K562 (cell line): ENCODE data around the gene RPS6KA2. TPM values are rescaled to one million over a fixed set of nuclear protein-coding genes. Genes with fewer than 3 reads are reported as not detected.
A peak's percentile ranks its signal among the peaks of the same experiment; 100 is the strongest.

ENCODE experiments used
- ADNP ChIP-seq: fragments of 200-800 bp; sonication (Bioruptor generic); IDR thresholded peaks from 2 replicates; pipeline ENCODE4 v1.6.1; 2016; ENCODE audit warnings: missing genetic modification characterization, missing compliant biosample characterization
- DPF2 ChIP-seq: fragments of 450-650 bp; IDR thresholded peaks from 2 replicates; pipeline ENCODE4 v1.6.1; 2016
- GABPB1 ChIP-seq: sonication (generic); formaldehyde crosslinking; IDR thresholded peaks from 2 replicates; pipeline ENCODE4 v1.8.0; 2022; ENCODE audit warnings: mild to moderate bottlenecking, missing genetic modification reagents
- IRF2 ChIP-seq: sonication (generic); formaldehyde crosslinking; IDR thresholded peaks from 2 replicates; pipeline ENCODE4 v1.8.1; 2022; ENCODE audit warnings: mild to moderate bottlenecking, missing genetic modification reagents
- NEUROD1 ChIP-seq: fragments of 150-350 bp; IDR thresholded peaks from 2 replicates; pipeline ENCODE4 v1.6.1; 2014; ENCODE audit warnings: borderline replicate concordance, low read length, low read depth; ENCODE audit not compliant: partially characterized antibody
- NR3C1 ChIP-seq: sonication (generic); formaldehyde crosslinking; IDR thresholded peaks from 2 replicates; pipeline ENCODE4 v1.8.1; 2022; ENCODE audit warnings: missing genetic modification reagents
- POLR2H ChIP-seq: IDR thresholded peaks from 2 replicates; pipeline ENCODE4 v1.6.1; 2016; ENCODE audit warnings: missing genetic modification characterization, low read depth, mild to moderate bottlenecking, control low read depth, missing compliant biosample characterization, moderate library complexity
- RBFOX2 ChIP-seq: fragments of 200-400 bp; formaldehyde crosslinking; IDR thresholded peaks from 2 replicates; pipeline ENCODE4 v1.6.1; 2017; ENCODE audit warnings: low read depth, mild to moderate bottlenecking, low read length, moderate library complexity
- RNF2 ChIP-seq: sonication (generic); IDR thresholded peaks from 2 replicates; pipeline ENCODE4 v1.6.1; 2016
- polyA plus RNA-seq, 8 experiments: library from polyadenylated mRNA; depleted of rRNA in 4 of 8; stranded (reverse) in 5 of 8; unstranded in 3 of 8; fragments of >200 nt; fragmentation: Nextera tagmentation in 2 of 8; fragmentation: Illumina TruSeq in 1 of 8; extraction: Ambion mirVana in 2 of 8; extraction: Trizol in 1 of 8; gene quantifications; 2 replicates each; pipeline versions ENCODE4 v1.2.1 to v1.2.3, GENCODE V29; 2011 to 2014; ENCODE audit warnings: inconsistent platforms in 1 of 8, missing spikeins in 1 of 8
- total RNA-seq, 7 experiments: library from RNA; depleted of rRNA in 6 of 7; stranded (reverse); fragments of >200 nt in 6 of 7; fragmentation: Illumina TruSeq in 2 of 7; extraction: Trizol in 2 of 7; gene quantifications; 2 replicates each; pipeline versions ENCODE4 v1.2.1 to v1.2.3, GENCODE V29; 2011 to 2021; ENCODE audit warnings: low replicate concordance in 1 of 7
- TF ChIP-seq, protein P1 (sequence below): sonication (generic); formaldehyde crosslinking; IDR thresholded peaks from 2 replicates; pipeline ENCODE4 v1.8.0; 2022; ENCODE audit warnings: missing genetic modification reagents, mild to moderate bottlenecking, borderline replicate concordance
- TF ChIP-seq, protein P2 (sequence below), 2 experiments: fragments of 450-650 bp in 1 of 2; sonication (generic) in 1 of 2; formaldehyde crosslinking in 1 of 2; IDR thresholded peaks in 1 of 2; conservative IDR thresholded peaks in 1 of 2; 2 replicates each; pipeline versions ENCODE4 v1.6.1 to v1.8.1; 2016 to 2023; ENCODE audit warnings: mild to moderate bottlenecking in 2 of 2, moderate library complexity in 2 of 2, inconsistent platforms in 1 of 2, missing genetic modification reagents in 1 of 2
- TF ChIP-seq, protein P3 (sequence below): fragments of 250-450 bp; sonication (Bioruptor Pico); IDR thresholded peaks from 2 replicates; pipeline ENCODE4 v1.5.0; 2021; ENCODE audit warnings: mild to moderate bottlenecking, borderline replicate concordance
- TF ChIP-seq, protein P4 (sequence below): fragments of 450-650 bp; formaldehyde crosslinking; IDR thresholded peaks from 2 replicates; pipeline ENCODE4 v1.4.0; 2020; ENCODE audit warnings: mild to moderate bottlenecking
- TF ChIP-seq, protein P5 (sequence below), 2 experiments: fragments of 450-650 bp; IDR thresholded peaks; 2 replicates each; pipeline ENCODE4 v1.6.1; 2016
- TF ChIP-seq, protein P6 (sequence below): IDR thresholded peaks from 2 replicates; pipeline ENCODE4 v1.6.1; 2014; ENCODE audit warnings: antibody characterized with exemption

The RPS6KA2 gene
- total and polyA plus RNA-seq, 9 of the 15 experiments (the other 6 are each of a cell fraction or from before 2014, with no cell fraction given), result 0.29 to 1.00 (median 0.53) TPM

DNA sequence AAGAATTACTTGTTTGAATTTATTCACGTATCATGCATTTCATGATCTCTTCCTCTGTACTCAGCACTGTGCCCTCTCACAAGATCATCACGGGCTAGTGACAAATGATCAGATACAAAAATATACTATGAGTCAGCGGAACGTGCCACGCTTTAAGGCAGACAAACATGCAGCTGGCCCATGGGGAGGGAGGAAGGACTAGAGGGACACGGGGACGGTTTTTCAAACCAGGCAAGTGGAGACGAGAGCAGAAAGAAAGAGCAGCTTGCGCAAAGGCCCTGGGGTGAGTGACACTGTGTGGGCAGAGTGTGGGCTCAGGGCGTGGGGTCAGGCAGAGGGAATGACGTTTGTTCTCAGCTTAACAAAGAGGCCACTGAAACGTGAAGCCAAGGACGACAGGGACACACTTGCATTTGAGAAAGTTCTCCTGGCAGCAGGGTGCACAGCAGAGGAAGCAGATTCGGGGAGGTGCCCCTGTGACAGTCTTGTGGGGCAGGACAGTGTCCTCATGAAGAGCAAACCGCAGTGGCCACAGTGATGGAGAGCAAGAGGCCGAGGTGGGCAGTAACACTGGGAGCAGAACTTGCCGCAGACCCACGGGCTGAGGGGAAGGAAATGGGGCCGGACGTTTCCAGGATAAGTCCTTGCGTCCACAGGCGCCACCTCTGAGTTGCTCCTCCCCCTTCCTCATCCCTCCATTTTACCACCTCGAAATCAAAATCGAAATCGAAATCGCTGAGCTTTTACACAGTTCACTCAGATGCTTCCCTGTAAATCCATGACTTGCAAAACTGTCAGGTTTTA is 6.9 kb upstream of the RPS6KA2 start (continued):
- TF ChIP-seq, protein P1, sequence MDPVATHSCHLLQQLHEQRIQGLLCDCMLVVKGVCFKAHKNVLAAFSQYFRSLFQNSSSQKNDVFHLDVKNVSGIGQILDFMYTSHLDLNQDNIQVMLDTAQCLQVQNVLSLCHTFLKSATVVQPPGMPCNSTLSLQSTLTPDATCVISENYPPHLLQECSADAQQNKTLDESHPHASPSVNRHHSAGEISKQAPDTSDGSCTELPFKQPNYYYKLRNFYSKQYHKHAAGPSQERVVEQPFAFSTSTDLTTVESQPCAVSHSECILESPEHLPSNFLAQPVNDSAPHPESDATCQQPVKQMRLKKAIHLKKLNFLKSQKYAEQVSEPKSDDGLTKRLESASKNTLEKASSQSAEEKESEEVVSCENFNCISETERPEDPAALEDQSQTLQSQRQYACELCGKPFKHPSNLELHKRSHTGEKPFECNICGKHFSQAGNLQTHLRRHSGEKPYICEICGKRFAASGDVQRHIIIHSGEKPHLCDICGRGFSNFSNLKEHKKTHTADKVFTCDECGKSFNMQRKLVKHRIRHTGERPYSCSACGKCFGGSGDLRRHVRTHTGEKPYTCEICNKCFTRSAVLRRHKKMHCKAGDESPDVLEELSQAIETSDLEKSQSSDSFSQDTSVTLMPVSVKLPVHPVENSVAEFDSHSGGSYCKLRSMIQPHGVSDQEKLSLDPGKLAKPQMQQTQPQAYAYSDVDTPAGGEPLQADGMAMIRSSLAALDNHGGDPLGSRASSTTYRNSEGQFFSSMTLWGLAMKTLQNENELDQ (CRISPR knock-in tag), result no peak
- TF ChIP-seq IRF2 (CRISPR knock-in tag) (no peak), ADNP (tag) (no peak), RBFOX2 (no peak), NEUROD1 (no peak), NR3C1 (CRISPR knock-in tag) (no peak), GABPB1 (CRISPR knock-in tag) (0 out of 2 replicates have a peak, but pooled peaks have one; percentile 21), RNF2 (no peak), DPF2 (no peak), POLR2H (no peak)
- TF ChIP-seq, protein P2, sequence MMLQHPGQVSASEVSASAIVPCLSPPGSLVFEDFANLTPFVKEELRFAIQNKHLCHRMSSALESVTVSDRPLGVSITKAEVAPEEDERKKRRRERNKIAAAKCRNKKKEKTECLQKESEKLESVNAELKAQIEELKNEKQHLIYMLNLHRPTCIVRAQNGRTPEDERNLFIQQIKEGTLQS (IDR thresholded peaks at IDR 0.05), result peak; percentile 79
- TF ChIP-seq, protein P2 (CRISPR knock-in tag; conservative IDR thresholded peaks at IDR 0.05), result 0 out of 2 replicates have a peak, but pooled peaks have one; percentile 31
- TF ChIP-seq, protein P3, sequence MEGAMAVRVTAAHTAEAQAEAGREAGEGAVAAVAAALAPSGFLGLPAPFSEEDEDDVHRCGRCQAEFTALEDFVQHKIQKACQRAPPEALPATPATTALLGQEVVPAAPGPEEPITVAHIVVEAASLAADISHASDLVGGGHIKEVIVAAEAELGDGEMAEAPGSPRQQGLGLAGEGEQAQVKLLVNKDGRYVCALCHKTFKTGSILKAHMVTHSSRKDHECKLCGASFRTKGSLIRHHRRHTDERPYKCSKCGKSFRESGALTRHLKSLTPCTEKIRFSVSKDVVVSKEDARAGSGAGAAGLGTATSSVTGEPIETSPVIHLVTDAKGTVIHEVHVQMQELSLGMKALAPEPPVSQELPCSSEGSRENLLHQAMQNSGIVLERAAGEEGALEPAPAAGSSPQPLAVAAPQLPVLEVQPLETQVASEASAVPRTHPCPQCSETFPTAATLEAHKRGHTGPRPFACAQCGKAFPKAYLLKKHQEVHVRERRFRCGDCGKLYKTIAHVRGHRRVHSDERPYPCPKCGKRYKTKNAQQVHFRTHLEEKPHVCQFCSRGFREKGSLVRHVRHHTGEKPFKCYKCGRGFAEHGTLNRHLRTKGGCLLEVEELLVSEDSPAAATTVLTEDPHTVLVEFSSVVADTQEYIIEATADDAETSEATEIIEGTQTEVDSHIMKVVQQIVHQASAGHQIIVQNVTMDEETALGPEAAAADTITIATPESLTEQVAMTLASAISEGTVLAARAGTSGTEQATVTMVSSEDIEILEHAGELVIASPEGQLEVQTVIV, result no peak
- TF ChIP-seq, protein P4, sequence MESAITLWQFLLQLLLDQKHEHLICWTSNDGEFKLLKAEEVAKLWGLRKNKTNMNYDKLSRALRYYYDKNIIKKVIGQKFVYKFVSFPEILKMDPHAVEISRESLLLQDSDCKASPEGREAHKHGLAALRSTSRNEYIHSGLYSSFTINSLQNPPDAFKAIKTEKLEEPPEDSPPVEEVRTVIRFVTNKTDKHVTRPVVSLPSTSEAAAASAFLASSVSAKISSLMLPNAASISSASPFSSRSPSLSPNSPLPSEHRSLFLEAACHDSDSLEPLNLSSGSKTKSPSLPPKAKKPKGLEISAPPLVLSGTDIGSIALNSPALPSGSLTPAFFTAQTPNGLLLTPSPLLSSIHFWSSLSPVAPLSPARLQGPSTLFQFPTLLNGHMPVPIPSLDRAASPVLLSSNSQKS (CRISPR knock-in tag), result no peak
- TF ChIP-seq, protein P5, sequence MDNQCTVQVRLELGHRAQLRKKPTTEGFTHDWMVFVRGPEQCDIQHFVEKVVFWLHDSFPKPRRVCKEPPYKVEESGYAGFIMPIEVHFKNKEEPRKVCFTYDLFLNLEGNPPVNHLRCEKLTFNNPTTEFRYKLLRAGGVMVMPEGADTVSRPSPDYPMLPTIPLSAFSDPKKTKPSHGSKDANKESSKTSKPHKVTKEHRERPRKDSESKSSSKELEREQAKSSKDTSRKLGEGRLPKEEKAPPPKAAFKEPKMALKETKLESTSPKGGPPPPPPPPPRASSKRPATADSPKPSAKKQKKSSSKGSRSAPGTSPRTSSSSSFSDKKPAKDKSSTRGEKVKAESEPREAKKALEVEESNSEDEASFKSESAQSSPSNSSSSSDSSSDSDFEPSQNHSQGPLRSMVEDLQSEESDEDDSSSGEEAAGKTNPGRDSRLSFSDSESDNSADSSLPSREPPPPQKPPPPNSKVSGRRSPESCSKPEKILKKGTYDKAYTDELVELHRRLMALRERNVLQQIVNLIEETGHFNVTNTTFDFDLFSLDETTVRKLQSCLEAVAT (IDR thresholded peaks at IDR 0.05), result peak in 1 of 2 experiments; percentile 95; a peak in 2 of 4 replicates
- TF ChIP-seq, protein P6, sequence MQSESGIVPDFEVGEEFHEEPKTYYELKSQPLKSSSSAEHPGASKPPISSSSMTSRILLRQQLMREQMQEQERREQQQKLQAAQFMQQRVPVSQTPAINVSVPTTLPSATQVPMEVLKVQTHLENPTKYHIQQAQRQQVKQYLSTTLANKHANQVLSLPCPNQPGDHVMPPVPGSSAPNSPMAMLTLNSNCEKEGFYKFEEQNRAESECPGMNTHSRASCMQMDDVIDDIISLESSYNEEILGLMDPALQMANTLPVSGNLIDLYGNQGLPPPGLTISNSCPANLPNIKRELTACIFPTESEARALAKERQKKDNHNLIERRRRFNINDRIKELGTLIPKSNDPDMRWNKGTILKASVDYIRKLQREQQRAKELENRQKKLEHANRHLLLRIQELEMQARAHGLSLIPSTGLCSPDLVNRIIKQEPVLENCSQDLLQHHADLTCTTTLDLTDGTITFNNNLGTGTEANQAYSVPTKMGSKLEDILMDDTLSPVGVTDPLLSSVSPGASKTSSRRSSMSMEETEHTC, result peak; percentile 61; the same call in 1 of the 2 replicates
